ENCODE measurements around the gene NLRC5.

Gene NLRC5

GRCh38 chr16:56988948-56989945 is at the start of gene NLRC5:
NLRC5 (plus strand) TSS chr16:56989557; CDS start chr16:57020713, 31,156 bp downstream.
- DNase-seq (ENCODE audit: low read depth): peak; percentile 62

- DNase-seq (ENCODE audit: low read depth): no peak
These were observed 49.6 kb upstream of the NLRC5 start for GRCh38 chr16:56939801-56940200.

- no peak for DNase-seq (ENCODE audit: low read depth)
These were observed 48.3 kb upstream of the NLRC5 start for GRCh38 chr16:56941092-56941491.

DNA sequence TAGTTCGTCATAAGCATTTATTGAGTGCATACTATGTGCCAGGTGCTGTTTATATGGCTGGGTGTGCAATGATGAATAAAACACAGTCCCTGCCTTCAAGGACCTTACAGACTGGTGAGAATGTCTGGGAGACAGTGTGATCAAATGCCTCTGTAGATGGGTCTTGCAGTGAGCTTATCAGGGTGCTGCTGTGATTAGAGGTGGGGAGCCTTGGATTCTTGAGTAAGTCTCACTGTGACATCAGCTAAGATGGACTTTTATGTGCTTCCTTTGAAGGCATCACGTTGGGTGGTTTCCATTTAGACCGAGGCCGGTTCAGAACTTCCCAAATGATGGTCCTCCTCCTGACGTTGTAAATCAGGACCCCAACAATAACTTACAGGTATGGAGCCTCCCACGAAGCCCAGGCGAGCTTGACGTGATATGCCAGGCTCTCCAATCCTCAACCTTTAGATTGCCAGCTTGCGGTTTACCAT is 47.5 kb upstream of the NLRC5 start:
- DNase-seq (ENCODE audit: low read depth): no peak

GRCh38 chr16:56943761-56944375 is 45.5 kb upstream of the NLRC5 start:
- no peak for DNase-seq (ENCODE audit: low read depth)

- no peak for DNase-seq (ENCODE audit: low read depth)
These were observed 44.2 kb upstream of the NLRC5 start for GRCh38 chr16:56944954-56945839.

DNA sequence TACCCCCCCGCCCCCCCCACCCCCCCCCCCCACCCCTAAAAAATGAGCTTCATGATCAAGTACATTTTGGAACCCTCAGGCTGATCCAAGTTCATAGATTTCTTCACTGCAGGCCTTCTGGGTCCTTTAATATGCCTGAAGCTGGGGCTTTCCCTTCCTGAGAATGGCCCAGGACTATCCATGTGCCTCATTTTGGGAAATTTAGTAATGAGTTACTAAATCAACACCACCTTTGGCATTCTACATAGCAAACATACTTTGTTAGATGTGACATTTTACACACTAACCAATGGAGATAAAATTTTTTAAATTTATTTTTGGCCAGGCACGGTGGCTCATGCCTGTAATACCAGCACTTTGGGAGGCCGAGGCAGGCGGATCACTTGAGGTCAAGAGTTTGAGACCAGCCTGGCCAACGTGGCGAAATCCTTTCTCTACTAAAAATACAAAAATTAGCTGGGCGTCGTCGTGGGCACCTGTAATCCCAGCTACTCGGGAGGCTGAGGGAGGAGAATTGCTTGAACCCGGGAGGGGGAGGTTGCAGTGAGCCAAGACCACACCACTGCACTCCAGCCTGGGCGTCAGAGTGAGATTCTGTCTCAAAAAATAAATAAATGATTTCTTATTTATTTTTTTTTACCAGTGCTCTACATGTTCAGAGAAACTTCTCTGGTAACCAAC is 43.4 kb upstream of the NLRC5 start:
- DNase-seq (ENCODE audit: low read depth): no peak

DNA sequence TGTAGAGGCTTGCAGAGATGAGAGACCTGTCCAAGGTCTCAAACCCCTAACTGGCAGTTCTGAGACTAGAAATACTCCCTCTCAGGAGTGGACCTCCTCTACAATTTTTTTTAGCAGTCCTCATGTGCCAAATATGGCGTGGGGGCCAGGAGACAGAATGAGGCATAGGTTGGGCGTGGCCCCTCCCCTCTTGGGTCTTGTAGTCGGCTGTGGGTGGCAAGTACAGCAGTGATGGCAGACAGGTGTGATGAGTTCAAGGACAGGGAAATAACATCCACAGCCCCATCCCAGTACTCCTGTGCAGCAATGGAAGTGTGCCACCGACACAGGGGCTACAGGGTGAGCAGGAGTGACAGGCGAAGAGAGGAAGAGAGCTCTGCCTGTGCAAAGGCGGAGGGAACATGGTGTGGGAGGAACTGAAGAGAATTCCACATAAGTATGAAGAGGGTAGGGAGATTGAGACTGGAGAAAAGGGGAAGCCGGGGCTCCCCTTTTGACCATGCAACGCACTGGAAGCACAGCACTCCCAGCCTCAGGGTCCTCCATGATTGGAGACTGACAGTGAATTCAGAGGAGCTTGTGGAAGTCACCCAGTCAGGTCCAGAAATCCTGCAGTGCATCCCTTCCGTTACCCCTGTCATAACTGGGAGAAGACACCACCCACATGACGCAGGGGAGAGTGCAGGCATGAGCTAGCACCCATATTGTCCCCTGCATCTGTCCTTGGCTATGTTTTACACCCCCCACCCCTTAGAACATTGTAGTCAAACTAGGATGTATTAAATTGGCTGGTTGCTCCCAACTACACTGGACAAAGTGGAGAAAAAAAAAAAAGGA is 42.4 kb upstream of the NLRC5 start:
- DNase-seq (ENCODE audit: low read depth): no peak

DNA sequence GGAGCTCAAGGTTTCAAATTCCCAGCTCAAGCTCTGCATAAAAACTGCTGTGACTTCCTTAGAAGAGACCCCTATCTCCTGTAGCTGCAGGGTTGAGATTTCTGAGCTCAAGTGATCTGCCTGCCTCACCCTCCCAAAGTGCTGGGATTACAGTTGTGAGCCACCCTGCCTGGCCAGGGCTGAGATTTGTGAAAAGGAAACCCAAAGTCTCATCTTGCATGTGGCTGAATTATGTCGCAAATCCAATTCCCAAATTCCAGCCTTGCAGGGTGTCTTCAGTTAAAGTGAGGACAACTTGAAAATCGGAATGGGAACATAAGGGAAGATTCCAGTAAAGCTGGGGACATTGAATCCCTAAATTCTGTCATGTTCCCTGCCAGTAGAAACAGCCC is 41.8 kb upstream of the NLRC5 start:
- no peak for DNase-seq (ENCODE audit: low read depth)

DNA sequence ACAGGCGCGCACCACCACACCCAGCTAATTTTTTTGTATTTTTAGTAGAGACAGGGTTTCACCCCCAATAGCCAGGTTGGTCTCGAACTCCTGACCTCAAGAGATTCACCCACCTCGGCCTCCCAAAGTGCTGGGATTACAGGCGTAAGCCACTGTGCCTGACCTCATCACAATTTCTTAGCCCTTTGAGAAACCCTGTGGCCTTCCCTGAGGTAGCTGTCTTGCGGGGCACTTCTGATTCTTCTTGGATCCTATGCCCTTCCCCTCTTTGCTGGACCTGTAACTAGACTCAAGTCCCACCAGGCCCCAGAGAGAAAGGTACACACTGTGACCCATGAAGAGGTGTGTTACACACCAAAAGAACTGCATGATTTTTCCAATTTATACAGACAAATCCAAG is 41.1 kb upstream of the NLRC5 start:
- DNase-seq (ENCODE audit: low read depth): no peak

- DNase-seq (ENCODE audit: low read depth): no peak
These were observed 39.3 kb upstream of the NLRC5 start for GRCh38 chr16:56950051-56950450.

GRCh38 chr16:56950455-56950854 is 38.9 kb upstream of the NLRC5 start:
- DNase-seq (ENCODE audit: low read depth): no peak

DNA sequence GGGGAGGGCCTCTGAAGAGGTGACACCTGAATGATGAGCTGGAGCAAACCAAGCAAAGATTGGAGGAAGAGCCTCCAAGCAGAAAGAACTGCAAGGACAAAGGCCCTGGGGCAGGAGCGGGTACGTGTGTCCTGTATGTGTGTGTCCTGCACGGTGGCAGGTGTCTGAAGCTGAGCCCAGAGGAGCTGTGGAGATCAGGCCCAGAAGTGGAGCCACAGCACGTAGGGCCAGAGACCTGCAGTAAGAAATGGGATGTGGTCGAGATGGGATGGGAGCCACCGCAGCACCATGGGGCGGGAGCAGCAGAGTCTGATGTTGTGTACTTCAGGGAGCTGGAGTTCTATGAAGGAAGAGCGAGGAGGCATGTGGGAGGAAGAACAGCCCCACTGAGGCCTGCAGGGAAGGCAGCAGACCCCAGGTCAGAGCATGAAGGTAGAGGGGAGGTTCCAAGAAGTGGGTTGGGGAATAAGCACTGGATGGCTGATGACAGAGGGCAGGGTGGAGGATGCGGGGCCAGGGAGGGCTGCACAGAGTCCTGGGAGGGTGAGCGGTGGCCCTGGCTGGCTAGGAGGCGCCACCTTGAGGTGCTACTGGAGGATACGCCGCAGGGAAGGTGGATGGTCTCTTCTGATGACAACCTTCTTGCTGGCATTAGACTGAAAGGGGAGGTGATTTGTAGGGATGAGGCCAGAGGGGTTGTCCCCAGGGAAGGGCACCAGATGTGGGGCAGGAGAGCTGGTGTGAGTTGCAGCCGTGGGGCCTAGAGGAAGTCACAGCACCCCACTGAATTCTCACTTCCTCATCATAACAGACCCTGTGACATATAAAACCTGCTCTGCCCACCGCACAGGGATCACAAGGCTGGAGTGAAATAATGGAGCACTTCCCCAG is 38.2 kb upstream of the NLRC5 start:
- DNase-seq (ENCODE audit: low read depth): no peak

DNA sequence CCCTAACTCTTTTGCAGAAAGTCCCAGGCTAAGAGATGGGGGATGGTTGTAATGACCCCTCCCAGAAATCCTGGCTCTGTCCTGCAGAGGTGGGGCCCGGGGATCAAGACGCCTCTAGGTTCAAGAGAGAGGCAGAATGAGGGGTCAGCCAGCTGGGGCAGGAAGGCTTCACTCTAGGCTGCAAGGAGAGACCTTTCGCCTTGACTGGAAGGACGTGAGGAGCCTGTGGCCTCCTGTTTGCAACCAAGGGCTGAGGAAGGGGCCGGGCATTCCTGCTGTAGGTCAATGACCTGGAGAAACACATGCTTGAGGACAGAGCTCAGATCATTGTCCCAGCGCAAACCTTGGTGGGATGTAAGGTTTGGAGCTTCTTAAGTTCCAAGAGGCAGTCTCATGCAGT is 36.4 kb upstream of the NLRC5 start:
- no peak for DNase-seq (ENCODE audit: low read depth)

GRCh38 chr16:56956076-56956475 is 33.3 kb upstream of the NLRC5 start:
- no peak for DNase-seq (ENCODE audit: low read depth)

DNA sequence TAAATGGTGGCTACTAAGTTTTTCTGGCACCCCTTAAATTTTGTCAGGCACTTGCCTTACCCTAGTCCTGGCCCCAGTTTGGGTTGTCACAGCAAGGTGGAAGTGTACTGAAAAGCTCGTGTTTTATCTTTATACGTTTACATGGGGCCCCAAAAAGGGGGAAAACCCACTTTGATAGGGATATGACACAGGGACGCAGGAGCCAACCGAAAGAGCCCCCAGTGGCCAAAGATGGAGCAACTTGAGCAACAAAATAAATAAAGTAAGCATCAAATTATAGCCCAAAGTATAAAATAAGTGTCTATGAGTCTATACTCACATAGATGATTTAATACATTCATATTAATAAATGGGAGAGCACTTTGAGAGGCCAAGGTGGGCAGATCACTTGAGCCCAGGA is 32.6 kb upstream of the NLRC5 start:
- no peak for DNase-seq (ENCODE audit: low read depth)

- DNase-seq (ENCODE audit: low read depth): no peak
These were observed 28.6 kb upstream of the NLRC5 start for GRCh38 chr16:56960681-56961281.

GRCh38 chr16:56961386-56961785 is 28.0 kb upstream of the NLRC5 start:
- DNase-seq (ENCODE audit: low read depth): no peak

- DNase-seq (ENCODE audit: low read depth): no peak
These were observed 27.5 kb upstream of the NLRC5 start, which contains the start of gene CETP for GRCh38 chr16:56961851-56962281. CETP (plus strand) TSS chr16:56961950; CDS start chr16:56961980, 30 bp downstream.

Measured in GM04504 (cell line).